Measurements from ENCODE around the gene SLC9A9.

SLC9A9 gene

DNA sequence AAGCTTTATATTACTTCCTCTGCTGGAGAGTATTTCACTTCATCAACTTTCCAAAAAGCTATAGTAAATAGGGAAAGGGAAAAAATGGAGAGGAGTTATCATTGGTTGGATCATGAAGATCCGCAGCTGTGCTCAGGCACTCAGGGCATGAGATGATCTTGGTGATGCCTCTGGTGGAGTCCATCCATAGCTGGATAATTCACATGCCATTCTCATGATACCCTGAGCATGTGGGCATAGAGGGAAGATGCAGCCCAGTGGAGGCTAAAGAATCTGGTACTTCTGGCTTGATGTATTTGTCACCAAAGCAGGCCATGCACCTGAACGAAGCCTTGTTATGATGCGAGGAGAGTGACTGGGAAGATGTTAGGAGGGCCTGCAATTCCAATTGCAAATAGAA lies 578.5 kb downstream of the SLC9A9 start:
- no peak for TF ChIP-seq GLIS3 (CRISPR knock-in tag; IDR thresholded peaks at IDR 0.05)
- TF ChIP-seq, protein P1, sequence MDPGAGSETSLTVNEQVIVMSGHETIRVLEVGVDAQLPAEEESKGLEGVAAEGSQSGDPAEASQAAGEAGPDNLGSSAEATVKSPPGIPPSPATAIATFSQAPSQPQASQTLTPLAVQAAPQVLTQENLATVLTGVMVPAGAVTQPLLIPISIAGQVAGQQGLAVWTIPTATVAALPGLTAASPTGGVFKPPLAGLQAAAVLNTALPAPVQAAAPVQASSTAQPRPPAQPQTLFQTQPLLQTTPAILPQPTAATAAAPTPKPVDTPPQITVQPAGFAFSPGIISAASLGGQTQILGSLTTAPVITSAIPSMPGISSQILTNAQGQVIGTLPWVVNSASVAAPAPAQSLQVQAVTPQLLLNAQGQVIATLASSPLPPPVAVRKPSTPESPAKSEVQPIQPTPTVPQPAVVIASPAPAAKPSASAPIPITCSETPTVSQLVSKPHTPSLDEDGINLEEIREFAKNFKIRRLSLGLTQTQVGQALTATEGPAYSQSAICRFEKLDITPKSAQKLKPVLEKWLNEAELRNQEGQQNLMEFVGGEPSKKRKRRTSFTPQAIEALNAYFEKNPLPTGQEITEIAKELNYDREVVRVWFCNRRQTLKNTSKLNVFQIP (CRISPR knock-in tag; IDR thresholded peaks at IDR 0.05; ENCODE audit: borderline replicate concordance, low read depth): no peak
- no peak for ATAC-seq

DNA sequence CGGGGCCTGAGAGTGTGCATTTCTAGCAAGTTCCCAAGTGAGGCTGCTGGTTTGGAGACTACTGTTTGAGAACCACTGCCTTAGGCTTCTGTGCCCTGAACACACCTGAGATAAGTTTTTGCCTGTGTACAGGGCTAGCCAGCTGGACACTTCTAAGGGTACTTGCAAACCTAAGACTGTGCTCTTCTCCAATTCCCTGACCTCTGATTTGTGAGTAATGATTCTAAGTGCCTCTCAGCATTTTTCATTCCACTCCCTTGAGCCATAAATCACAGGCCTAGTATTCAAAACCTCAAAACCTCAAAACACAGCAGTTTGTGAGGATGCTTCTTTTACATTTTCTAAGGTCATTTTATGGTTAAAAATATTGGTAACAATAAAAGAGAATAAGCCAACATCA lies 580.3 kb downstream of the SLC9A9 start:
- peak; percentile 30; the same call in 1 of the 3 replicates for ATAC-seq
- TF ChIP-seq RARB (CRISPR knock-in tag; IDR thresholded peaks at IDR 0.05): no peak
- no peak for TF ChIP-seq TOX (CRISPR knock-in tag; IDR thresholded peaks at IDR 0.05; ENCODE audit: borderline replicate concordance)
- no peak for TF ChIP-seq PPARA (CRISPR knock-in tag; IDR thresholded peaks at IDR 0.05; ENCODE audit: borderline replicate concordance)
- TF ChIP-seq ARNTL (CRISPR knock-in tag; IDR thresholded peaks at IDR 0.05; ENCODE audit: borderline replicate concordance, low read depth): no peak
- TF ChIP-seq, protein P2, sequence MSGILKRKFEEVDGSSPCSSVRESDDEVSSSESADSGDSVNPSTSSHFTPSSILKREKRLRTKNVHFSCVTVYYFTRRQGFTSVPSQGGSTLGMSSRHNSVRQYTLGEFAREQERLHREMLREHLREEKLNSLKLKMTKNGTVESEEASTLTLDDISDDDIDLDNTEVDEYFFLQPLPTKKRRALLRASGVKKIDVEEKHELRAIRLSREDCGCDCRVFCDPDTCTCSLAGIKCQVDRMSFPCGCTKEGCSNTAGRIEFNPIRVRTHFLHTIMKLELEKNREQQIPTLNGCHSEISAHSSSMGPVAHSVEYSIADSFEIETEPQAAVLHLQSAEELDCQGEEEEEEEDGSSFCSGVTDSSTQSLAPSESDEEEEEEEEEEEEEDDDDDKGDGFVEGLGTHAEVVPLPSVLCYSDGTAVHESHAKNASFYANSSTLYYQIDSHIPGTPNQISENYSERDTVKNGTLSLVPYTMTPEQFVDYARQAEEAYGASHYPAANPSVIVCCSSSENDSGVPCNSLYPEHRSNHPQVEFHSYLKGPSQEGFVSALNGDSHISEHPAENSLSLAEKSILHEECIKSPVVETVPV (CRISPR knock-in tag; IDR thresholded peaks at IDR 0.05): no peak
- TF ChIP-seq, protein P1 (CRISPR knock-in tag; IDR thresholded peaks at IDR 0.05; ENCODE audit: borderline replicate concordance, low read depth): no peak
- no peak for TF ChIP-seq ZC3H10 (CRISPR knock-in tag; IDR thresholded peaks at IDR 0.05)

DNA sequence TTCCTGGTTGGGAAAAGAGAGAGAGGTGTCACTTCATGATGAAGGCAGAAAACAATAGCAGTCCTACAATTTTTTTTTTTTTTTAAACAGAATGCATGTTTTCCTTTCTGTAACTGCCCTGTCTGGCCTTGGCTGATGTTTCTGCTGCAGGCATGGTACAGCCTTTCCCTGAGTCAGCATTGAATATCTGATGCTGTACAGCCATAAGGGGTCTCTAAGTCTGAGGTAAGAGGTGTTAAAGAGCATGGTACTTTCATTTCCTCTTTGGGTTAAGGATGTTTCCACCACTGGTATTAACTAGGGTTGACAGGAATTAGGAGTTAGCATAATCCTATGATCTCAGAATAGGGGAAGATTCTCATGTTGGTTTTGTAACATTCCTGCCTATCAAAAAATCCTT lies 581.3 kb downstream of the SLC9A9 start:
- TF ChIP-seq BACH2 (CRISPR knock-in tag; IDR thresholded peaks at IDR 0.05; ENCODE audit: borderline replicate concordance) (no peak), PPARA (CRISPR knock-in tag; IDR thresholded peaks at IDR 0.05; ENCODE audit: borderline replicate concordance) (no peak), ESRRG (CRISPR knock-in tag; IDR thresholded peaks at IDR 0.05) (no peak), ARNTL (CRISPR knock-in tag; IDR thresholded peaks at IDR 0.05; ENCODE audit: borderline replicate concordance, low read depth) (no peak), GLIS3 (CRISPR knock-in tag; IDR thresholded peaks at IDR 0.05) (no peak), ZFP30 (CRISPR knock-in tag; IDR thresholded peaks at IDR 0.05) (no peak), RARB (CRISPR knock-in tag; IDR thresholded peaks at IDR 0.05) (no peak), ZC3H10 (CRISPR knock-in tag; IDR thresholded peaks at IDR 0.05) (no peak), ZNF8 (CRISPR knock-in tag; IDR thresholded peaks at IDR 0.05) (no peak), ZNF565 (CRISPR knock-in tag; conservative IDR thresholded peaks at IDR 0.05; ENCODE audit: low read depth) (no peak), CSDC2 (CRISPR knock-in tag; IDR thresholded peaks at IDR 0.05) (no peak), ZFP3 (CRISPR knock-in tag; IDR thresholded peaks at IDR 0.05) (no peak), TCF4 (CRISPR knock-in tag; IDR thresholded peaks at IDR 0.05; ENCODE audit: borderline replicate concordance) (no peak), TOX (CRISPR knock-in tag; IDR thresholded peaks at IDR 0.05; ENCODE audit: borderline replicate concordance) (no peak)
- TF ChIP-seq, protein P3, sequence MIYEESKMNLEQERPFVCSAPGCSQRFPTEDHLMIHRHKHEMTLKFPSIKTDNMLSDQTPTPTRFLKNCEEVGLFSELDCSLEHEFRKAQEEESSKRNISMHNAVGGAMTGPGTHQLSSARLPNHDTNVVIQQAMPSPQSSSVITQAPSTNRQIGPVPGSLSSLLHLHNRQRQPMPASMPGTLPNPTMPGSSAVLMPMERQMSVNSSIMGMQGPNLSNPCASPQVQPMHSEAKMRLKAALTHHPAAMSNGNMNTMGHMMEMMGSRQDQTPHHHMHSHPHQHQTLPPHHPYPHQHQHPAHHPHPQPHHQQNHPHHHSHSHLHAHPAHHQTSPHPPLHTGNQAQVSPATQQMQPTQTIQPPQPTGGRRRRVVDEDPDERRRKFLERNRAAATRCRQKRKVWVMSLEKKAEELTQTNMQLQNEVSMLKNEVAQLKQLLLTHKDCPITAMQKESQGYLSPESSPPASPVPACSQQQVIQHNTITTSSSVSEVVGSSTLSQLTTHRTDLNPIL (CRISPR knock-in tag; IDR thresholded peaks at IDR 0.05; ENCODE audit: low read depth): no peak
- TF ChIP-seq, protein P4, sequence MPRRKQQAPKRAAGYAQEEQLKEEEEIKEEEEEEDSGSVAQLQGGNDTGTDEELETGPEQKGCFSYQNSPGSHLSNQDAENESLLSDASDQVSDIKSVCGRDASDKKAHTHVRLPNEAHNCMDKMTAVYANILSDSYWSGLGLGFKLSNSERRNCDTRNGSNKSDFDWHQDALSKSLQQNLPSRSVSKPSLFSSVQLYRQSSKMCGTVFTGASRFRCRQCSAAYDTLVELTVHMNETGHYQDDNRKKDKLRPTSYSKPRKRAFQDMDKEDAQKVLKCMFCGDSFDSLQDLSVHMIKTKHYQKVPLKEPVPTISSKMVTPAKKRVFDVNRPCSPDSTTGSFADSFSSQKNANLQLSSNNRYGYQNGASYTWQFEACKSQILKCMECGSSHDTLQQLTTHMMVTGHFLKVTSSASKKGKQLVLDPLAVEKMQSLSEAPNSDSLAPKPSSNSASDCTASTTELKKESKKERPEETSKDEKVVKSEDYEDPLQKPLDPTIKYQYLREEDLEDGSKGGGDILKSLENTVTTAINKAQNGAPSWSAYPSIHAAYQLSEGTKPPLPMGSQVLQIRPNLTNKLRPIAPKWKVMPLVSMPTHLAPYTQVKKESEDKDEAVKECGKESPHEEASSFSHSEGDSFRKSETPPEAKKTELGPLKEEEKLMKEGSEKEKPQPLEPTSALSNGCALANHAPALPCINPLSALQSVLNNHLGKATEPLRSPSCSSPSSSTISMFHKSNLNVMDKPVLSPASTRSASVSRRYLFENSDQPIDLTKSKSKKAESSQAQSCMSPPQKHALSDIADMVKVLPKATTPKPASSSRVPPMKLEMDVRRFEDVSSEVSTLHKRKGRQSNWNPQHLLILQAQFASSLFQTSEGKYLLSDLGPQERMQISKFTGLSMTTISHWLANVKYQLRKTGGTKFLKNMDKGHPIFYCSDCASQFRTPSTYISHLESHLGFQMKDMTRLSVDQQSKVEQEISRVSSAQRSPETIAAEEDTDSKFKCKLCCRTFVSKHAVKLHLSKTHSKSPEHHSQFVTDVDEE (CRISPR knock-in tag; IDR thresholded peaks at IDR 0.05): no peak
- TF ChIP-seq, protein P1 (CRISPR knock-in tag; IDR thresholded peaks at IDR 0.05; ENCODE audit: borderline replicate concordance, low read depth): no peak
- TF ChIP-seq, protein P2 (CRISPR knock-in tag; IDR thresholded peaks at IDR 0.05): no peak
- no peak for ATAC-seq
